ENCODE data around the gene RANBP17.

GRCh38 chr5:171158581-171158980 lies 296.8 kb downstream of the RANBP17 start:
- no peak for TF ChIP-seq CTCF (IDR thresholded peaks at IDR 0.05)
- no peak for TF ChIP-seq CHD2 (IDR thresholded peaks at IDR 0.05; ENCODE audit: low read length, partially characterized antibody)
- TF ChIP-seq MXI1 (IDR thresholded peaks at IDR 0.05; ENCODE audit: low read depth, low read length) = no peak
- TF ChIP-seq TEAD4 (IDR thresholded peaks at IDR 0.05; ENCODE audit: borderline replicate concordance, insufficient read depth) = no peak
- no peak for TF ChIP-seq RXRA (IDR thresholded peaks at IDR 0.05; ENCODE audit: borderline replicate concordance, low read depth)
- no peak for TF ChIP-seq TAF1 (IDR thresholded peaks at IDR 0.05; ENCODE audit: borderline replicate concordance, low read depth, low read length)
- no peak for TF ChIP-seq MAX (IDR thresholded peaks at IDR 0.05; ENCODE audit: low read depth)
- no peak for TF ChIP-seq USF2 (IDR thresholded peaks at IDR 0.05; ENCODE audit: borderline replicate concordance, low read depth, low read length)
- TF ChIP-seq RCOR1 (IDR thresholded peaks at IDR 0.05; ENCODE audit: low read length) = no peak
- no peak for TF ChIP-seq POLR2AphosphoS5 (IDR thresholded peaks at IDR 0.05; ENCODE audit: low read depth, low read length)
- no peak for TF ChIP-seq ELF1 (IDR thresholded peaks at IDR 0.05)
- no peak for TF ChIP-seq GABPA (IDR thresholded peaks at IDR 0.05; ENCODE audit: low read depth)
- TF ChIP-seq TCF12 (IDR thresholded peaks at IDR 0.05) = no peak
- TF ChIP-seq RFX5 (IDR thresholded peaks at IDR 0.05; ENCODE audit: low read length) = no peak

Measured in SK-N-SH (cell line).